Right ventricle myocardium inferior (tissue), 1 donor: ENCODE data around the gene GJA3. TPM values are rescaled to one million over a fixed set of nuclear protein-coding genes. Genes with fewer than 3 reads are reported as not detected.

Source experiments
- ATAC-seq: fragments of 200-7000 bp; cut with Tn5 transposase; one replicate; pipeline ENCODE4 v1.9.1; 2020; ENCODE audit warnings: mild to moderate bottlenecking, moderate library complexity
- DNase-seq: peaks from one replicate; pipeline ENCODE4 v3.0.0; 2021; ENCODE audit errors: missing footprints
- intact Hi-C: fragments of 100-400 bp; cut with DNase I; formaldehyde crosslinking; loops from one replicate; pipeline ENCODE4 v1.11.0; 2022
- total RNA-seq: library from RNA; stranded (reverse); fragmentation: NEBNext Ultra II Directional; extraction: Animal tissue kit (Norgen Biotek cat#: 25700); gene quantifications from one replicate; pipeline ENCODE4 v1.2.1, GENCODE V29; 2021
- donor health status: DM: no; HTN: yes; CAD: no; lungs with severe emphysema.

The GJA3 gene
- total RNA-seq, 1 donor from 2014 or later, result 17.9 TPM

DNA sequence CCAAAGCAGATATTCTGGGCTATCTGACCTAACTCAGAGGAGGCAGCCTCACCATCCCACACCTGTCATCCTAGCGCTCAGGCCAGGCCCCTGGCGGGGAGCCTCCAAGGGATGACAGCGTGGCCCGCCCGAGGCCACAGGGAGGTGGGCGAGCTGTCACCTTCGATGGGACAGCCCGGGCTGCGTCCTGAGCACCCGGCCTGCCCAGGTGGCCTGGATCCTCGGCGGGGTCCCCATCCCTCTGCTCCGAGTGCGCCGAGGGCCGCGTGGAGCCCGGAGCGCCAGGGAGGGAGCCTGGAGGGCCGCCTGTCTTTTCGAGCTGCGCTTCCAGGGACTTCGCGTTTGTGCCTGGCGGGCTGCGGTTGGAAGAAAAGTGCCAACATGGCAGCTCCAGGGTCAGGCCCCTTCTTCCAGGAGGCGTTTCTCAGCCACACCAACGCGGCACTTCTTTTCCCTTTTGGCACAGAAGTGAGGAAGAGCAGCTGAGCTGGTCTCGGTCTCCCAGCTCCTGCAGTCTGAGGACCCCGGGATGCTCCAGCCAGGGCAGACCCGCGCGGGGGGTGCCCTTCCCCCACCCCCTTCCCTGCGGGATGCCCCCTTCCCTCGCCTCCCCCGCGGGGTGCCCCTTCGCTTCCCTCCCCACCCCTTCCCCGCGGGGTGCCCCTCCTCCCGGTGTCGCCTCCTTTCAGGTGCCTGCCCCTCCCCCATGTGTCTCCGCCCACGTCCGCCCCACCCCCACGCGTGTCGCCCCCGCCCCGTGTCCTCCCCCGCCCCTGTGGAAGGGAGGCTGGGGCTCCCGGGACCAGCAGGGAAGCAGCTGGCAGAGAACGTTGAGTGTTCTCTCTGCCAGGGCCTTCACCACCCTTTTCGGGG is 42.3 kb downstream of the GJA3 start:
- ATAC-seq (peak; percentile 82), DNase-seq (peak; percentile 74)
- intact Hi-C loops, result no loop called here

DNA sequence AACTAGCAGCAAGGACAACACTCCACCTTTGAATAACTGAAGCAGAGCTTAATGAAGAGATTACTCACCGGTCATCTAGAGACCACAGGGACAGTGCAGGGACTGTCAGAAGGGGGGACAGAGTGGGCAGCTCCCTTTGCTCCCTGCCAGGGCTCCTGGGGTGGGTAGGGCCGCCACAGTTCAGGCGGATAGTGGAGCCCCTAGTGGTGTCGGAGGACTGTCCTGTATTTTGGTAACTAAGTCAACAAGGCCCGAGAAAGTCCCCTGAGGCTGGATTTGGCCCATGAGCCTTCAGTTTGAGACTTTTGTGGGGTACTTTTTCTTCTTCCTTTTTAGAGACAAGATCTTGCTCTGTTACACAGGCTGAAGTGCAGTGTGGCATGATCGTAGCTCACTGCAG is 44.6 kb downstream of the GJA3 start:
- DNase-seq, result no peak
- intact Hi-C loops, result no loop called here
- ATAC-seq, result no peak

DNA sequence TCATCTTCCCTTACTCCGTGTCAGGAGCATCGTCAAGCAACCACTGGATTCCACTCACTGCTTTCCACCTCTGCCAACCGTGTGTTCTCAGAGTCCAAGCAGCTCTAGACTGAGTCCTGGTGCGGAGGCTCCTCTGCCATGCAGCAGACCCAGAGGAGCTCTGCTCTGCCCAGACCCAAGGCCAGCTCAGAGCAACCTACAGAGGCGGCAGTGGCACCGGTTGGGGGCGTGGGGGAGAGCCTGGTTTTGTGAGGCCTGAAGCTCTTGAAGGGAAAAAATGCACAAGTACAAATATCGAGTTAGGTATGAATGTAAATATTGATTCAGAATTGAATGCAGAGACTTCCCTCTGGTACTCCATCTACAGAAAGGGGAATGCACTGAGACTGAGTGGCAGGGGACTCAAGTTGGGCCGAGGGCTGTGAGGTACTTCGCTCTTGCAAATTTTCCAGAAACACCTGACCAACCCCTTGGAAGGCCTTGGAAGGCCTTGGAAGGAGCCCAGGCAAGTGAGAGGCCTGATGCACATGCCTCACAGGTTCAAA is 46.7 kb downstream of the GJA3 start:
- intact Hi-C loops, result no loop called here
- no peak for ATAC-seq
- DNase-seq, result no peak

DNA sequence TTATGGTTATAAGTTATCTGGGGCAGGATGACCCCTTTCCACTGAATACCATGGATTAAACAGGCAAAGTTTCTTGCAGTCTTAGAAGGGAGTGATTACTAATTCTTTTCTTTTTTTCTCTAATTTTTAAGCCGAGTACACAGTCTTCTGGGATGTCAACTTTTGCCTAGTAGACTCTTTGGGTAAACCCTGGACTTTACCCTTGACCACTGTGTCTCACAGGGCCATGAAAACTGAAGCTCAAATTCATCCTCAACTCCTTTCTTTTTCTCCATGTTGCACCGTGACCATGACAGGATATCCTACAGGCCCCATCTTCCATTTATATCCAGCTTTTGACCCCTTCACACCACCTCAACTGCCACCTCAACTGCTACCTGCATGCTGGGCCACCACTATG is 51.8 kb downstream of the GJA3 start:
- no peak for DNase-seq
- no peak for ATAC-seq
- intact Hi-C loops, result no loop called here

DNA sequence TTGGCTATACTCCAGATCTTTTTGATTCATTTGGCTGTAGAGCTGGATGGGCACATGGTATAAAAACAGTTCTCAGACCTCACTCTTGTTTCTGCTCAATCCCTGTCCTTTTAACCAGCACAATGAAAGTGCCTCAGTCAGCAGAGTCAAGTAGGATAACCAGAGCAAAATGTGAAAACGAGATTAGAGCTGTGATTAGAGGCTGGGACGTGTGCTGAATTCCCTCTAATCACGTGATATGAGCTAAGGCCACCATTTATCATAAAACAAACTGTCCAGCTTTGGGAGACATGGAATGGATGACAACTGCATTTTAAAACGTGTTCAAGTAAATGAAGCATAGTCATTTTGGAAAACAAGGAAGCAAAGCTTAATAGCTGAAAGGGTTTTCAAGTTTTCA is 54.1 kb downstream of the GJA3 start:
- ATAC-seq, result no peak
- intact Hi-C loops, result no loop called here
- no peak for DNase-seq

DNA sequence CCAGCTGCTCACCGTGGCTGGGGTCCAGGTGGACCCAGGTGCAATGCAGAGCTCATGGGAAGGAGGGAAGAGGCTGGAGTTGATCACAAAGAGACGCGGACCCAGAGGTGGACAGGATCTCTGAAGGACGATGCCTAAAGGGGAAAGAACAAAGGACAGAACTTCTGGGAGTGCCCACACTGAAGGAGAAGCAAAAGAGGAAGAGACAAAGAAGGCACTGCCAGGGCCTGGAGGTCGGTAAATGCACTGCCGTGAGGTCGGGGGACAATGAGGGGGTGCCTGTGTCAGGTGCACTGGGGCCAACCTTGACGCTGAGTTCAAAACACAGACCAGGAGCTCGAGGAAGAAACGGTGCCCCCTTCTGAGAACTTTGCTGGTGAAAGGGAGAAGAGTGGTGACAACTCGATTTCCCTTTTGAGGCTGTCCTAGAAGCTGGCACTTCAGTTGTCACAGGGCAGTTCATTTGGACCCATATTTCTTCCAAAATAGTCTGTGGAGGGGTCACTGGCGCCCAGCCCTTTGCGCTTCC is 55.6 kb downstream of the GJA3 start:
- ATAC-seq (no peak), DNase-seq (no peak)
- intact Hi-C loops, result no loop called here

DNA sequence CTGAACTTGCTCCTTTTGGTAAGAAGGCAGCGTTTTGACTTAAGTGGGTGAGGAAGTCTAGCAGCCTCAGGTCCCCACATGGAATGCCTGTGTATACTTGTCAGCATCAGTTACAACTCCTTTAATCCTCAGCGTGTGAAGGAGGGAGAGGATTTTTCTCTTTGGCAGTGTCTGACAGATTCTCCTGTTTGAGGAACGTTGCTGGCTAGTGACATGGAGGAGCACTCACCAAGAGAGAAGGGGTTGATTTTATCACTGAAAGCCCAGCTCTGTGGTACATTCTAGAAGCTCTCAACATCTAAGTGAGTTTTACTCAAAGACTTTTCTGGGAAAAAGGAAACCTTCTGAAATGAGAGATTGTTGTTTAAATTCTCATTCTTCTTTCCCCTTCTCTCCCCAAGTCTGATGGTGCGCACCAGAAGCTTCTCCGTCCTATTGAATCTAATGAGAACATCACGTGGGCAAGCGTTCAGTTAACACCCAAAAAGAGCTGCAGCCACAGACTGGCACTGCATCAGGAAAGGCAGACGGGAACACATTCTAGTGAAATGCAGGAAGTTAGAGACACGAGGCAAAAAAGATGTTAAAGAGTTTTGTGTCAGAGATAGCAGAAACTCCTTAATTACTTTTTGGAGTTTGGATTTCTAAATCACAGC is 58.2 kb downstream of the GJA3 start:
- ATAC-seq (no peak), DNase-seq (no peak)
- intact Hi-C loops, result no loop called here

DNA sequence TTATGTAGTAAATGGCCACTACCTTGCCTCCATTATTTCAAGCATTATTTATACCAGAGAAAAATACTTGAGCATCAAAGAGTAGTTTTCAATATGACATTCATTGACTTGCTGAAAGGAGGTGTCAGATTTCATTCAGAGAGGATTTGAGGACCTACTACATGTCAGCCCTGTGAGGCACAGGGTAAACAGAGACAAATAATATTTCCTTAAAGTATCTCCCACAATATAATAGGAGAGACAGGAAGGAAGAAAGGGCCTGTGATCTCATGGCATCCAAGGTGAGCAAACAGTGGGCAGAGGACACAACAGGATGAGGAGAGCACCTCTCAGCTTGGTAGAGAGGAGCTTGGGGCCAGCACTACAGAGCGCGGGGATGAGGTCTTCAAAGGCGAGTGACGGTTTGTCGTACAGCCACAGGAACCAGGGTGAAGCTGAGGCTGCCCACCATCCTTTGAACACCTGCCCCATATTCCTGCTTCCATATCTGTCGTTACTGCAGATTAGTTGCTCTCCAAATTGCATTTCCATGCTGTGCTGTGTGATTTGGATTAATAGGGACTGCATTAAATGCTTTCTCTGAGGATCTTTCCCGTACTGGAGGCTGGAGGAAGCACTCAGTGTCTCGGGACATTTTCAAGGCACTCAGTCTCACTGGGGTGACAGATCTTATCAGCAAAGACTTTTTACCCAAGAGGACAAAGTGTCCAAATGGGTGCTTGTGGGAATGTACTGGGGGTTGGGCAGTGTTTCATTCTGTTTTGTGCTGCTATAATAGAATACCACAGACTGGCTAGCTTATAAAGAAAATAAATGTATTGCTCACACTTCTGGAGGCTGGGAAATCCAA is 59.2 kb downstream of the GJA3 start:
- no peak for ATAC-seq
- intact Hi-C loops, result no loop called here

DNA sequence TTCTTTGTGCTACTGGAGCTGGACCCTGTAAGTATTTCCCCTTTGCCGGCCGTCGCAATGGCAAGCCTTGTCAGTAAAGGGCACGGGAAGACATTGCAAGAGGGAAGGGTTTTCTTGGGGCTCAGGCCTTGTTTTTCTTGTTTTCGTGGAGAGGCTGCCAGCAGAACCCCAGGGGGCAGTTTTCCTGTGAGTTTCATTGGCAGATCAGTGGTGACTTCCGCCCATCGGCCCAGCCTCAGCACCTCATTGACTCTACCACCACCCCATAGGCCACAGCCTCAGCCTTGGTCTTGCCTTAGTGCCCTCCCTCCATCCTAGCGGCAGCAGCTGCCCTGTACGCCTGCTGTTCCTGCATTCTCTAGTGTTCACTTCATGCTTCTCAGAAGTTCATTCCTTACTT is 61.5 kb downstream of the GJA3 start:
- ATAC-seq (no peak), DNase-seq (no peak)
- intact Hi-C loops, result no loop called here

More for the DNA sequence above, 59.2 kb downstream of the GJA3 start:
- DNase-seq, result no peak

DNA sequence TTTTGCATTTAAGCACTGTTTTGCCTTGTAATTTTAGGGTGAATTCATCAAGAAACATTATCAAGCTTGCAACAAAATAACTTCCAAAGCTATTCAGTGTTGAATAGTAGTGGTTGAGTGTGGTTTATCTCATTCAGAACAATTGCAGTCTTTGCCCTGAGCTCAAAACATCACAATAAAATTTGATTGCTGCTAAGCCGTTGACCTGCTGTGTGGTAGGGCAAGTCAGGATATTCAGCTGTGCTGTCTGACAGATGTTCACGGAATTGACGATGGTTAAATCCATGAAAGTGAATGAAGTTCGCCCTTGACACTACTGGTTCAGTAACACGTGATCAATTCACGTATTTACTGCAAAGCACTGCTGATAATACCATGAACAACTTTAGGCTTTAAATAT is 66.9 kb downstream of the GJA3 start:
- intact Hi-C loops, result no loop called here
- no peak for ATAC-seq
- no peak for DNase-seq

DNA sequence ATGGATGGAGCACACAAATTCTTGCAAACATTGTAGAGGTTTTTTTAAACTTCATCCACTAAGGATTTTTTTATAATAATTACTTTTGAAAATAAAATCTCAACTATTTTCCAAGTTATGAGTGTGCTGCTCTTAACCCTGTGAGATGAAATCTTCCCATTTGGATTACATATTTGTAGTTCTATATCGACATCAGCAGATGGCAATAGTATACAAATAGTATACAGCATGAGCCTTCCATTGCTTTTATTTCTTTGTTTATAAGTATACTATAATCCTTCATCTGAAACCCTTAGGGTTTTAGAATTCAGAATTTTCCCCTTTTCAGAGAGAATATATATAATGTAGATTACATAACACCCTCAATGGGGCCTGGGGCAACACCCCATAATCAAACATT is 70.5 kb downstream of the GJA3 start:
- DNase-seq (no peak), ATAC-seq (no peak)
- intact Hi-C loops, result loop anchor here (2.0 kb wide), 1 partner anchor 72 kb away; no protein-coding TSS in a partner anchor

Other genes starting within 250 kb of the GJA3 start
- 50.3 TPM for gene ZMYM2, start 202.3 kb downstream of the GJA3 start, total RNA-seq
- gene GJB2, start 31.9 kb upstream of the GJA3 start, total RNA-seq, result 0.46 TPM
- gene GJB6, start 71.3 kb upstream of the GJA3 start, total RNA-seq, result not detected